A549 (cell line): ENCODE data around the gene PPP1R9A. TPM values are rescaled to one million over a fixed set of nuclear protein-coding genes. Genes with fewer than 3 reads are reported as not detected.

Experiments used
- ATAC-seq, 2 experiments: fragments of 200-7000 bp in 1 of 2; fragments of >200 bp in 1 of 2; cut with Nextera tagmentation in 1 of 2; cut with Tn5 transposase in 1 of 2; 3 replicates each; pipeline versions ENCODE4 v1.8.0 to v1.9.1; 2018 to 2020; ENCODE audit warnings: mild to moderate bottlenecking in 1 of 2, moderate library complexity in 1 of 2
- CTCF ChIA-PET: fragments of 300-600 bp; sonication (Branson Sonifier 250); formaldehyde crosslinking; extraction: SDS; loops from one replicate; lab custom pipeline; 2021; ENCODE audit warnings: antibody characterized with exemption, inconsistent platforms; lab: Yijun Ruan, JAX
- POLR2A ChIA-PET: fragments of 350-600 bp; formaldehyde crosslinking; extraction: SDS; loops from one replicate; lab custom pipeline; 2021; ENCODE audit warnings: antibody characterized with exemption, inconsistent platforms; lab: Yijun Ruan, JAX
- DNase-seq, 2 experiments: peaks; one replicate each; pipeline versions ENCODE4 v3.0.0 to v3.0.0-alpha.2; 2011 to 2016; ENCODE audit warnings: low read depth in 1 of 2, low spot score in 1 of 2
- FAIRE-seq: peaks from 2 replicates; lab custom pipeline; 2011; peaks lifted over from hg19 to GRCh38; lab: Jason Lieb, UNC
- H3K27ac ChIP-seq, 2 experiments: fragments of >200 bp; sonication (Bioruptor Twin); formaldehyde crosslinking; 3 replicates each; pipeline ENCODE4 v1.5.1; 2016 to 2017
- H3K4me1 ChIP-seq: fragments of >200 bp; sonication (Bioruptor Twin); formaldehyde crosslinking; 3 replicates; pipeline ENCODE4 v1.6.1; 2016
- H3K4me2 ChIP-seq: fragments of >200 bp; sonication (Bioruptor Twin); formaldehyde crosslinking; 3 replicates; pipeline ENCODE4 v1.6.1; 2016
- H3K4me3 ChIP-seq: fragments of >200 bp; sonication (Bioruptor Twin); formaldehyde crosslinking; 3 replicates; pipeline ENCODE4 v1.5.1; 2016
- H3K9me3 ChIP-seq: fragments of >200 bp; sonication (Bioruptor Twin); formaldehyde crosslinking; 3 replicates; pipeline ENCODE4 v1.6.1; 2016
- CBX2 ChIP-seq: fragments of 200-600 bp; sonication (generic); IDR thresholded peaks from 2 replicates; pipeline ENCODE4 v1.6.1; 2016; ENCODE audit warnings: low read depth, mild to moderate bottlenecking, borderline replicate concordance
- CHD4 ChIP-seq: fragments of 200-600 bp; sonication (generic); IDR thresholded peaks from 2 replicates; pipeline ENCODE4 v1.6.1; 2016; ENCODE audit warnings: antibody characterized with exemption, mild to moderate bottlenecking, borderline replicate concordance
- EHF ChIP-seq: fragments of 250-450 bp; sonication (Bioruptor Pico); IDR thresholded peaks from 2 replicates; pipeline ENCODE4 v1.5.0; 2020; ENCODE audit warnings: mild to moderate bottlenecking
- EHMT2 ChIP-seq: fragments of 200-600 bp; sonication (generic); IDR thresholded peaks from 2 replicates; pipeline ENCODE4 v1.6.1; 2016; ENCODE audit warnings: antibody characterized with exemption, low read depth, mild to moderate bottlenecking, moderate library complexity
- ESRRA ChIP-seq: fragments of 150-350 bp; IDR thresholded peaks from 2 replicates; pipeline ENCODE4 v1.6.1; 2014; ENCODE audit warnings: mild to moderate bottlenecking, low read length, borderline replicate concordance
- FOSL2 ChIP-seq, 2 experiments: fragments of 450-650 bp in 1 of 2; fragments of >200 bp in 1 of 2; sonication (Bioruptor Twin) in 1 of 2; formaldehyde crosslinking; IDR thresholded peaks; 2 replicates each; pipeline versions ENCODE4 v1.5.0 to v1.6.1; 2016 to 2020; ENCODE audit warnings: mild to moderate bottlenecking in 1 of 2, moderate library complexity in 1 of 2
- FOXS1 ChIP-seq: fragments of 250-450 bp; sonication (Bioruptor Pico); IDR thresholded peaks from 2 replicates; pipeline ENCODE4 v1.5.0; 2020; ENCODE audit warnings: mild to moderate bottlenecking, moderate library complexity
- GATA3 ChIP-seq: IDR thresholded peaks from 2 replicates; pipeline ENCODE4 v1.6.1; 2012; ENCODE audit warnings: borderline replicate concordance
- HDAC2 ChIP-seq: fragments of 200-600 bp; sonication (generic); IDR thresholded peaks from 2 replicates; pipeline ENCODE4 v1.6.1; 2016
- HEYL ChIP-seq: fragments of 250-450 bp; sonication (Bioruptor Pico); IDR thresholded peaks from 2 replicates; pipeline ENCODE4 v1.8.0; 2021; ENCODE audit warnings: mild to moderate bottlenecking, moderate library complexity
- HOXA7 ChIP-seq: fragments of 250-450 bp; sonication (Bioruptor Pico); IDR thresholded peaks from 2 replicates; pipeline ENCODE4 v1.5.0; 2020; ENCODE audit warnings: mild to moderate bottlenecking, moderate library complexity
- JUN ChIP-seq, 2 experiments: fragments of >200 bp; sonication (Bioruptor Twin); formaldehyde crosslinking; IDR thresholded peaks; 2 replicates in 1 of 2; 3 replicates in 1 of 2; pipeline ENCODE4 v1.6.1; 2016 to 2017
- KDM1A ChIP-seq: fragments of 200-600 bp; sonication (generic); IDR thresholded peaks from 2 replicates; pipeline ENCODE4 v1.6.1; 2016; ENCODE audit warnings: low read depth, mild to moderate bottlenecking
- MAFK ChIP-seq: fragments of 450-650 bp; IDR thresholded peaks from 2 replicates; pipeline ENCODE4 v1.6.1; 2014; ENCODE audit not compliant: partially characterized antibody
- MAZ ChIP-seq: fragments of 150-350 bp; IDR thresholded peaks from 2 replicates; pipeline ENCODE4 v1.6.1; 2014; ENCODE audit warnings: antibody characterized with exemption, low read depth, low read length, borderline replicate concordance
- MYC ChIP-seq: IDR thresholded peaks from 2 replicates; pipeline ENCODE4 v1.6.1; 2012; ENCODE audit warnings: mild to moderate bottlenecking, inconsistent platforms, low read length, improper control_type of control experiment, borderline replicate concordance
- NFE2L2 ChIP-seq: fragments of 150-350 bp; conservative IDR thresholded peaks from 2 replicates; pipeline ENCODE4 v1.6.1; 2014; ENCODE audit warnings: low read length
- NPAS2 ChIP-seq: fragments of 250-450 bp; sonication (Bioruptor Pico); IDR thresholded peaks from 2 replicates; pipeline ENCODE4 v1.8.0; 2022; ENCODE audit warnings: mild to moderate bottlenecking, moderate library complexity, borderline replicate concordance
- PHF8 ChIP-seq: fragments of 200-600 bp; sonication (generic); IDR thresholded peaks from 2 replicates; pipeline ENCODE4 v1.6.1; 2016; ENCODE audit warnings: low read depth, mild to moderate bottlenecking, antibody characterized with exemption, moderate library complexity, borderline replicate concordance
- POLR2A ChIP-seq: IDR thresholded peaks from 2 replicates; pipeline ENCODE4 v1.6.1; 2012; ENCODE audit warnings: mild to moderate bottlenecking, low read length
- RAD21 ChIP-seq, 2 experiments: fragments of >200 bp in 1 of 2; sonication (Bioruptor Twin) in 1 of 2; formaldehyde crosslinking in 1 of 2; IDR thresholded peaks in 1 of 2; conservative IDR thresholded peaks in 1 of 2; 2 replicates in 1 of 2; 3 replicates in 1 of 2; pipeline ENCODE4 v1.6.1; 2012 to 2018; ENCODE audit warnings: inconsistent platforms in 1 of 2
- RFX5 ChIP-seq: fragments of 450-650 bp; IDR thresholded peaks from 2 replicates; pipeline ENCODE4 v1.7.1; 2014; ENCODE audit warnings: antibody characterized with exemption, mild to moderate bottlenecking, moderate library complexity
- RNF2 ChIP-seq: fragments of 200-600 bp; sonication (generic); IDR thresholded peaks from 2 replicates; pipeline ENCODE4 v1.6.1; 2016; ENCODE audit warnings: low read depth, mild to moderate bottlenecking, antibody characterized with exemption, moderate library complexity, borderline replicate concordance
- SMC3 ChIP-seq: fragments of >200 bp; sonication (Bioruptor Twin); formaldehyde crosslinking; IDR thresholded peaks from 3 replicates; pipeline ENCODE4 v1.6.1; 2018; ENCODE audit warnings: inconsistent platforms
- TFCP2L1 ChIP-seq: fragments of 250-450 bp; sonication (Bioruptor Pico); IDR thresholded peaks from 2 replicates; pipeline ENCODE4 v1.5.0; 2021; ENCODE audit warnings: mild to moderate bottlenecking
- TP53 ChIP-seq: fragments of 250-450 bp; sonication (Bioruptor Pico); IDR thresholded peaks from 2 replicates; pipeline ENCODE4 v1.5.0; 2021; ENCODE audit warnings: mild to moderate bottlenecking, moderate library complexity
- ZC3H11A ChIP-seq: fragments of 450-650 bp; IDR thresholded peaks from 2 replicates; pipeline ENCODE4 v1.6.1; 2014; ENCODE audit warnings: antibody characterized with exemption, mild to moderate bottlenecking
- ZSCAN20 ChIP-seq: fragments of 250-450 bp; sonication (Bioruptor Pico); IDR thresholded peaks from 2 replicates; pipeline ENCODE4 v1.8.0; 2022; ENCODE audit warnings: mild to moderate bottlenecking, moderate library complexity
- WGBS: methylation state at CpG from one replicate; pipeline ENCODE4 v1.1.6; 2017; ENCODE audit errors: missing lambda C conversion rate; 5-methylcytosine and 5-hydroxymethylcytosine counted together
- polyA plus RNA-seq, 4 experiments: library from polyadenylated mRNA; depleted of rRNA in 3 of 4; stranded (reverse); fragments of >200 nt; fragmentation: RNase III in 1 of 4; extraction: RNeasy Plus Mini Kit Qiagen cat#74134 plus additional on column Dnase treatment in 1 of 4; gene quantifications; 2 replicates in 3 of 4; 3 replicates in 1 of 4; pipeline ENCODE4 v1.2.3, GENCODE V29; 2011 to 2017
- TF ChIP-seq, protein P1 (sequence below): IDR thresholded peaks from 2 replicates; pipeline ENCODE4 v1.6.1; 2012
- TF ChIP-seq, protein P2 (sequence below): fragments of 150-350 bp; IDR thresholded peaks from 2 replicates; pipeline ENCODE4 v1.6.1; 2014; ENCODE audit warnings: low read depth, mild to moderate bottlenecking, low read length
- TF ChIP-seq, protein P3 (sequence below): fragments of >200 bp; sonication (Bioruptor Twin); formaldehyde crosslinking; IDR thresholded peaks from 3 replicates; pipeline ENCODE4 v1.5.1; 2016
- TF ChIP-seq, protein P4 (sequence below): IDR thresholded peaks from 2 replicates; pipeline ENCODE4 v1.6.1; 2012
- TF ChIP-seq, protein P5 (sequence below): fragments of 250-450 bp; sonication (Bioruptor Pico); IDR thresholded peaks from 2 replicates; pipeline ENCODE4 v1.5.0; 2021; ENCODE audit warnings: mild to moderate bottlenecking, moderate library complexity, borderline replicate concordance

PPP1R9A gene
- polyA plus RNA-seq, 2 of the 4 experiments (the other 2 are of a cell fraction) = 5.0 to 18.7 TPM

DNA sequence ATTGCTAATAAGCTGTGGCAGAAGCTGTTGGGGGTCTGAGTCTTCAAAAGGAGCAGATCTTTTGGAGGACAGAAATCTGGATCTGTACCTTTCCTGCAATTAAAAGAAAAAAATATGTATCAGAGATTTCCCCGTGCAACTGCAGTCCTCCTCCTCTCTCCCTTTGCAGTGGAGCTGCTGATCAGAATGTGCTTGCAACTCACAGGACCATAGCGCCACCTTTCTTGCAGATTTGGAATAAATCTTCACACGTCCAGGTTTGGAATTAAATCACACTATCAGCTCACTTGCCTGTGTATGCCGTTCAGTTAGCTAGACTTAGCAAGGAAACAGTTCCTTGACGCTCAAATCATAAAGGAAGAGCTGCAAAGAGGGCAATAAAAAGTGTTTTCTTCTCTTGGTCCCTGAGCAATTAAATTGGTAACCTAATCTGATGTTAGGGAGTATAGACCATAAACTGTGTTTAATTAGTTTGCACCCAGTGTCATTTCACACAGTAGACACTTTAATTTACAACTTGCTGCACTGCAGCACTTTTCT, 339.5 kb downstream of the PPP1R9A start:
- Histone ChIP-seq H3K9me3 (no peaks in the 10 kb centered on the region), H3K4me2 (peak overlapping the region; percentile 61), H3K27ac (peak overlapping the region; percentile 6 to 80), H3K4me3 (no peak overlapping the region)
- DNase-seq = peak; percentile 57 to 89
- peak; percentile 92 to 97 for ATAC-seq
- ChIA-PET POLR2A (interaction anchor here (0.8 kb wide), 1 partner anchor 339 kb away, joined by 3 read pairs; no protein-coding TSS in a partner anchor), CTCF (interaction anchor here (0.6 to 2.2 kb wide), 43 partner anchors 9 to 958 kb away, joined by 3 to 23 read pairs (median 4); partner anchors contain the start of gene PON3)
- WGBS = 0% methylated on average over 5 of the region's 5 CpGs
- peak; percentile 86 for FAIRE-seq
- TF ChIP-seq FOXS1 (no peak), RAD21 (conservative IDR thresholded peaks at IDR 0.05 in 1 of 2, IDR thresholded peaks at IDR 0.05 in 1 of 2) (peak; percentile 92 to 94), EHF (no peak), HOXA7 (CRISPR knock-in tag) (no peak), ZSCAN20 (CRISPR knock-in tag) (no peak), TP53 (CRISPR knock-in tag) (no peak), RFX5 (no peak), HDAC2 (no peak), NPAS2 (CRISPR knock-in tag) (no peak), GATA3 (no peak), PHF8 (no peak), RNF2 (no peak), CBX2 (no peak), POLR2A (no peak), TFCP2L1 (CRISPR knock-in tag) (no peak), CHD4 (no peak), SMC3 (peak; percentile 87), ZC3H11A (no peak), FOSL2 (IDR thresholded peaks at IDR 0.05) (no peak), FOSL2 (CRISPR knock-in tag; IDR thresholded peaks at IDR 0.05) (no peak), JUN (IDR thresholded peaks at IDR 0.05) (no peak), KDM1A (no peak)
- TF ChIP-seq, protein P1, sequence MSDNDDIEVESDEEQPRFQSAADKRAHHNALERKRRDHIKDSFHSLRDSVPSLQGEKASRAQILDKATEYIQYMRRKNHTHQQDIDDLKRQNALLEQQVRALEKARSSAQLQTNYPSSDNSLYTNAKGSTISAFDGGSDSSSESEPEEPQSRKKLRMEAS = peak; percentile 52; the same call in 1 of the 2 replicates
- TF ChIP-seq, protein P2, sequence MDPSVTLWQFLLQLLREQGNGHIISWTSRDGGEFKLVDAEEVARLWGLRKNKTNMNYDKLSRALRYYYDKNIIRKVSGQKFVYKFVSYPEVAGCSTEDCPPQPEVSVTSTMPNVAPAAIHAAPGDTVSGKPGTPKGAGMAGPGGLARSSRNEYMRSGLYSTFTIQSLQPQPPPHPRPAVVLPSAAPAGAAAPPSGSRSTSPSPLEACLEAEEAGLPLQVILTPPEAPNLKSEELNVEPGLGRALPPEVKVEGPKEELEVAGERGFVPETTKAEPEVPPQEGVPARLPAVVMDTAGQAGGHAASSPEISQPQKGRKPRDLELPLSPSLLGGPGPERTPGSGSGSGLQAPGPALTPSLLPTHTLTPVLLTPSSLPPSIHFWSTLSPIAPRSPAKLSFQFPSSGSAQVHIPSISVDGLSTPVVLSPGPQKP = no peak
- TF ChIP-seq, protein P3, sequence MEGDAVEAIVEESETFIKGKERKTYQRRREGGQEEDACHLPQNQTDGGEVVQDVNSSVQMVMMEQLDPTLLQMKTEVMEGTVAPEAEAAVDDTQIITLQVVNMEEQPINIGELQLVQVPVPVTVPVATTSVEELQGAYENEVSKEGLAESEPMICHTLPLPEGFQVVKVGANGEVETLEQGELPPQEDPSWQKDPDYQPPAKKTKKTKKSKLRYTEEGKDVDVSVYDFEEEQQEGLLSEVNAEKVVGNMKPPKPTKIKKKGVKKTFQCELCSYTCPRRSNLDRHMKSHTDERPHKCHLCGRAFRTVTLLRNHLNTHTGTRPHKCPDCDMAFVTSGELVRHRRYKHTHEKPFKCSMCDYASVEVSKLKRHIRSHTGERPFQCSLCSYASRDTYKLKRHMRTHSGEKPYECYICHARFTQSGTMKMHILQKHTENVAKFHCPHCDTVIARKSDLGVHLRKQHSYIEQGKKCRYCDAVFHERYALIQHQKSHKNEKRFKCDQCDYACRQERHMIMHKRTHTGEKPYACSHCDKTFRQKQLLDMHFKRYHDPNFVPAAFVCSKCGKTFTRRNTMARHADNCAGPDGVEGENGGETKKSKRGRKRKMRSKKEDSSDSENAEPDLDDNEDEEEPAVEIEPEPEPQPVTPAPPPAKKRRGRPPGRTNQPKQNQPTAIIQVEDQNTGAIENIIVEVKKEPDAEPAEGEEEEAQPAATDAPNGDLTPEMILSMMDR = peak; percentile 88
- TF ChIP-seq, all 56 proteins: peak for 4
- peaks cover 32% of the 10 kb centered on the region for H3K4me1 ChIP-seq

DNA sequence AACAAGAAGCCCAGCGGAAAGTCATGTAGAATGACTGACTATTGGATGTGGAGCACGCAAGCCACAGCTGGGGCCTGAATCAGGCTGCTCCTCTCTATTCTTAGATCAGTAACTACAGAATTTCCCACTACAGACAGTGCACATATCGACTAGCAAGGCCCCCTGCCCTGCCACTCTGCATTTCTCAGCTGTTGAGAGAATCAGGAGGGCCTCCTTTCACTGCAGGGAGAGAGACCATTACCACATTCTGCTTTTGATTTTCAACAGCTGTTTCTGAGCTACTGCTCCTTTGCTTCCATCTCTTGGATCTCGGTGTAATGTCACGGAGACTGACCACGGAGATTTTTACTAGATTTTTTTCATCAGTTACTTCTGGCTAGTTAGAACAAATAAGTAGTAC, 343.2 kb downstream of the PPP1R9A start:
- no peak overlapping the region for H3K4me3 ChIP-seq
- POLR2A ChIA-PET = no interaction called here
- peaks cover 32% of the 10 kb centered on the region for H3K4me1 ChIP-seq
- CTCF ChIA-PET = interaction anchor here (1.7 kb wide), 1 partner anchor 51 kb away, joined by 6 read pairs; no protein-coding TSS in a partner anchor
- DNase-seq (no peak), ATAC-seq (no peak), FAIRE-seq (no peak)
- no peaks in the 10 kb centered on the region for H3K9me3 ChIP-seq
- no peak overlapping the region for H3K4me2 ChIP-seq
- WGBS = 96% methylated on average over 6 of the region's 6 CpGs
- peak overlapping the region in 1 of 2 experiments; percentile 56; a peak in 2 of 6 replicates for H3K27ac ChIP-seq
- no peak for TF ChIP-seq NFE2L2
- TF ChIP-seq, protein P4, sequence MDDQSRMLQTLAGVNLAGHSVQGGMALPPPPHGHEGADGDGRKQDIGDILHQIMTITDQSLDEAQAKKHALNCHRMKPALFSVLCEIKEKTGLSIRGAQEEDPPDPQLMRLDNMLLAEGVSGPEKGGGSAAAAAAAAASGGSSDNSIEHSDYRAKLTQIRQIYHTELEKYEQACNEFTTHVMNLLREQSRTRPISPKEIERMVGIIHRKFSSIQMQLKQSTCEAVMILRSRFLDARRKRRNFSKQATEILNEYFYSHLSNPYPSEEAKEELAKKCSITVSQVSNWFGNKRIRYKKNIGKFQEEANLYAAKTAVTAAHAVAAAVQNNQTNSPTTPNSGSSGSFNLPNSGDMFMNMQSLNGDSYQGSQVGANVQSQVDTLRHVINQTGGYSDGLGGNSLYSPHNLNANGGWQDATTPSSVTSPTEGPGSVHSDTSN = no peak
- TF ChIP-seq TP53 (CRISPR knock-in tag) = no peak
- TF ChIP-seq MAZ = no peak
- TF ChIP-seq, protein P5, sequence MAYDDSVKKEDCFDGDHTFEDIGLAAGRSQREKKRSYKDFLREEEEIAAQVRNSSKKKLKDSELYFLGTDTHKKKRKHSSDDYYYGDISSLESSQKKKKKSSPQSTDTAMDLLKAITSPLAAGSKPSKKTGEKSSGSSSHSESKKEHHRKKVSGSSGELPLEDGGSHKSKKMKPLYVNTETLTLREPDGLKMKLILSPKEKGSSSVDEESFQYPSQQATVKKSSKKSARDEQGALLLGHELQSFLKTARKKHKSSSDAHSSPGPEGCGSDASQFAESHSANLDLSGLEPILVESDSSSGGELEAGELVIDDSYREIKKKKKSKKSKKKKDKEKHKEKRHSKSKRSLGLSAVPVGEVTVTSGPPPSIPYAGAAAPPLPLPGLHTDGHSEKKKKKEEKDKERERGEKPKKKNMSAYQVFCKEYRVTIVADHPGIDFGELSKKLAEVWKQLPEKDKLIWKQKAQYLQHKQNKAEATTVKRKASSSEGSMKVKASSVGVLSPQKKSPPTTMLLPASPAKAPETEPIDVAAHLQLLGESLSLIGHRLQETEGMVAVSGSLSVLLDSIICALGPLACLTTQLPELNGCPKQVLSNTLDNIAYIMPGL (CRISPR knock-in tag) = no peak
- TF ChIP-seq MYC = no peak
- no peak for TF ChIP-seq MAFK
- no peak for TF ChIP-seq NPAS2 (CRISPR knock-in tag)
- TF ChIP-seq JUN (IDR thresholded peaks at IDR 0.05) = no peak
- no peak for TF ChIP-seq ESRRA
- no peak for TF ChIP-seq EHMT2
- no peak for TF ChIP-seq FOXS1
- no peak for TF ChIP-seq HEYL (CRISPR knock-in tag)
